Activated T-cell treated with anti-CD3 and anti-CD28 coated beads, Interleukin-2, amount 50 U/mL, for 4 hours (primary cell): ENCODE results near the gene PRR18. TPM values are rescaled to one million over a fixed set of nuclear protein-coding genes. Genes with fewer than 3 reads are reported as not detected.

Experiments
- ATAC-seq, 2 donors: fragments of 200-7000 bp; cut with Tn5 transposase; one replicate each; pipeline ENCODE4 v1.10.0; 2021
- DNase-seq: peaks from one replicate; pipeline ENCODE4 v3.0.0-alpha.2; 2020
- H3K27me3 Mint-ChIP-seq: one replicate; pipeline ENCODE4 v1.8.0; 2021; ENCODE audit warnings: low read depth, mixed read lengths
- H3K36me3 Mint-ChIP-seq: one replicate; pipeline ENCODE4 v1.8.0; 2022; ENCODE audit warnings: mixed read lengths; ENCODE audit not compliant: insufficient read depth
- H3K4me1 Mint-ChIP-seq: one replicate; pipeline ENCODE4 v1.8.0; 2021; ENCODE audit warnings: low read depth, mixed read lengths
- H3K4me3 Mint-ChIP-seq: one replicate; pipeline ENCODE4 v1.8.0; 2021; ENCODE audit warnings: mild to moderate bottlenecking, moderate library complexity, mixed read lengths
- H3K9me3 Mint-ChIP-seq: one replicate; pipeline ENCODE4 v1.8.0; 2021; ENCODE audit warnings: mixed read lengths
- total RNA-seq, 3 donors: library from RNA; stranded (reverse); gene quantifications; one replicate each; pipeline ENCODE4 v1.2.1, GENCODE V29; 2021

The PRR18 gene
- total RNA-seq, 3 donors from 2014 or later: 0.05 TPM; not detected in 2

GRCh38 chr6:166262743-166263515 is 45.3 kb downstream of the PRR18 start:
- H3K4me1 Mint-ChIP-seq: peaks cover 32% of the 10 kb centered on the region
- H3K4me3 Mint-ChIP-seq: no peak overlapping the region
- ATAC-seq: no peak
- H3K9me3 Mint-ChIP-seq: no peaks in the 10 kb centered on the region
- no peak for DNase-seq
- no peaks in the 10 kb centered on the region for H3K36me3 Mint-ChIP-seq
- H3K27me3 Mint-ChIP-seq: no peaks in the 10 kb centered on the region

GRCh38 chr6:166259296-166259977 is 48.8 kb downstream of the PRR18 start:
- peaks cover 48% of the 10 kb centered on the region for H3K4me1 Mint-ChIP-seq
- no peak for DNase-seq
- H3K9me3 Mint-ChIP-seq: no peaks in the 10 kb centered on the region
- peaks cover under 1% of the 10 kb centered on the region for H3K27me3 Mint-ChIP-seq
- no peaks in the 10 kb centered on the region for H3K36me3 Mint-ChIP-seq
- peak overlapping the region; percentile 71 for H3K4me3 Mint-ChIP-seq
- no peak for ATAC-seq

DNA sequence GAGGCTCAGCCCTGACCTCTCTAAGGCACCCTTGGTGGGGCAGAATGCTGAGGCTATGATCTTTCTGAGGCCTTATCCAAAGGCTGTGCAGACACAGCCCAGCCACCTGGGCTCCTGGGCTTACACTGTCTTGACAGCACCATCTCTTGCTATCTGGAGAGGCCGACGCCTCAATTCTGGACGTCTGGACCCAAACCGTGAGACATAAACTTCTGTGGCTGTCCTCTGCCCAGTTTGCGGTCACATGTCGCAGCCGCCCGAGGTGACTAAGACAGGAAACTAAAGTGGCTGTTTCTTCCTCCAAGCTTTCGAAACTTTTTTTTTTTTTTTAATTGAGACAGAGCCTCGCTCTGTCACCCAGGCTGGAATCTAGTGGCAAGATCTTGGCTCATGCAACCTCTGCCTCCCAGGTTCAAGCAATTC is 49.3 kb downstream of the PRR18 start:
- H3K9me3 Mint-ChIP-seq: no peaks in the 10 kb centered on the region
- H3K4me1 Mint-ChIP-seq: peaks cover 52% of the 10 kb centered on the region
- DNase-seq: no peak
- ATAC-seq: peak; percentile 32 to 77
- H3K36me3 Mint-ChIP-seq: no peaks in the 10 kb centered on the region
- H3K27me3 Mint-ChIP-seq: peaks cover 2% of the 10 kb centered on the region
- peak overlapping the region; percentile 71 for H3K4me3 Mint-ChIP-seq

DNA sequence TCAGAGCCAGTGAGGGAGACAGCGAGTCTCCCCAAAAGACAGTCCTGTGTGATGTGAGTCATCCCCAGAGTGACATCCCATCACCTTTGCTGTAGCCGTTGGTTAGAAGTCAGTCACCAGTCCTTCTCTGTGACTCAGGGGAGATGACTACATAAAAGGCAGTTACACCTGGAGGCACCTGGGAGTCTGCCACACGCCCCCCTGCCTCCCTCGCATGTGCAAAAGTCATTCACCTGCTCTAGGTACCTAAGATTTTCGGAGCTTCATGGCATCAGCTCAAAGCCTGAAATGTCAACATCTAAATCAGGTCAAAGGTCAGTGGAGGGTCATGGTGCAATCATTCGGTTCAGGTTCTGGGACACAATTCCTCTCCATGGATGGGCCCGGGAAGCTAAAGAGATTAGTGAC is 50.3 kb downstream of the PRR18 start:
- Mint-ChIP-seq H3K36me3 (no peaks in the 10 kb centered on the region), H3K9me3 (no peaks in the 10 kb centered on the region), H3K4me1 (peaks cover 55% of the 10 kb centered on the region), H3K27me3 (peaks cover 2% of the 10 kb centered on the region), H3K4me3 (no peak overlapping the region)
- peak; percentile 43 to 69 for ATAC-seq
- no peak for DNase-seq

Other genes starting within 250 kb of the PRR18 start
- not detected for gene TBXT, start 140.5 kb downstream of the PRR18 start, total RNA-seq
- 10 to 100 TPM; 58.7 to 65.4 (median 60.7) TPM for gene SFT2D1, start 34.2 kb upstream of the PRR18 start, total RNA-seq
- gene MPC1, start 74.5 kb upstream of the PRR18 start, total RNA-seq: 10 to 100 TPM; 17.9 to 24.6 (median 24.0) TPM